HEK293 (cell line): Measurements from ENCODE around the gene HMGN2.

Experiments
- BCL11B ChIP-seq: fragments of 450-650 bp; formaldehyde crosslinking; IDR thresholded peaks from 2 replicates; pipeline ENCODE4 v1.5.1; 2016; ENCODE audit warnings: low read depth, missing biosample characterization, missing genetic modification characterization
- BCL6B ChIP-seq: fragments of 450-650 bp; formaldehyde crosslinking; IDR thresholded peaks from 2 replicates; pipeline ENCODE4 v1.5.1; 2017; ENCODE audit warnings: missing biosample characterization, missing genetic modification characterization
- ELK4 ChIP-seq: IDR thresholded peaks from 2 replicates; pipeline ENCODE4 v1.6.1; 2011; ENCODE audit warnings: mild to moderate bottlenecking, low read depth, low read length, borderline replicate concordance
- GLI2 ChIP-seq: fragments of 450-650 bp; formaldehyde crosslinking; IDR thresholded peaks from 2 replicates; pipeline ENCODE4; 2017; ENCODE audit warnings: missing biosample characterization, missing genetic modification characterization, low read depth, borderline replicate concordance
- HOXA7 ChIP-seq: sonication (generic); formaldehyde crosslinking; IDR thresholded peaks from 2 replicates; pipeline ENCODE4 v1.8.1; 2022; ENCODE audit warnings: missing genetic modification reagents, borderline replicate concordance
- HOXD13 ChIP-seq: sonication (generic); formaldehyde crosslinking; IDR thresholded peaks from 2 replicates; pipeline ENCODE4 v1.8.0; 2022; ENCODE audit warnings: missing genetic modification reagents, borderline replicate concordance
- PBX3 ChIP-seq: sonication (generic); formaldehyde crosslinking; IDR thresholded peaks from 2 replicates; pipeline ENCODE4 v1.8.1; 2022; ENCODE audit warnings: mild to moderate bottlenecking, moderate library complexity, missing genetic modification reagents
- PRDM6 ChIP-seq: fragments of 450-650 bp; formaldehyde crosslinking; IDR thresholded peaks from 2 replicates; pipeline ENCODE4 v1.5.1; 2017; ENCODE audit warnings: missing biosample characterization, missing genetic modification characterization
- SALL2 ChIP-seq: fragments of 450-650 bp; formaldehyde crosslinking; IDR thresholded peaks from 2 replicates; pipeline ENCODE4 v1.5.0; 2017; ENCODE audit warnings: missing biosample characterization, mild to moderate bottlenecking, missing genetic modification characterization, borderline replicate concordance
- SP3 ChIP-seq: fragments of 450-650 bp; formaldehyde crosslinking; IDR thresholded peaks from 2 replicates; pipeline ENCODE4 v1.5.1; 2016; ENCODE audit warnings: missing biosample characterization, missing genetic modification characterization
- ZBTB20 ChIP-seq: fragments of 450-650 bp; formaldehyde crosslinking; IDR thresholded peaks from 2 replicates; pipeline ENCODE4 v1.5.1; 2016; ENCODE audit warnings: missing biosample characterization, missing genetic modification characterization
- ZEB2 ChIP-seq: fragments of 450-650 bp; formaldehyde crosslinking; IDR thresholded peaks from 2 replicates; pipeline ENCODE4 v1.5.1; 2016; ENCODE audit warnings: missing biosample characterization, missing genetic modification characterization
- ZIC2 ChIP-seq: fragments of 450-650 bp; formaldehyde crosslinking; IDR thresholded peaks from 2 replicates; pipeline ENCODE4 v1.5.1; 2016; ENCODE audit warnings: missing biosample characterization, missing genetic modification characterization
- ZNF114 ChIP-seq: fragments of 450-650 bp; formaldehyde crosslinking; IDR thresholded peaks from 2 replicates; pipeline ENCODE4 v1.5.0; 2017; ENCODE audit warnings: missing biosample characterization, missing genetic modification characterization
- ZNF350 ChIP-seq: fragments of 450-650 bp; formaldehyde crosslinking; IDR thresholded peaks from 2 replicates; pipeline ENCODE4 v1.5.0; 2017; ENCODE audit warnings: missing biosample characterization, mild to moderate bottlenecking, missing genetic modification characterization
- ZNF362 ChIP-seq: fragments of 450-650 bp; formaldehyde crosslinking; IDR thresholded peaks from 2 replicates; pipeline ENCODE4 v1.5.1; 2016; ENCODE audit warnings: missing biosample characterization, missing genetic modification characterization
- ZNF426 ChIP-seq: fragments of 450-650 bp; formaldehyde crosslinking; IDR thresholded peaks from 2 replicates; pipeline ENCODE4 v1.5.1; 2017; ENCODE audit warnings: missing biosample characterization, missing genetic modification characterization, mild to moderate bottlenecking, inconsistent platforms, moderate library complexity
- ZNF518A ChIP-seq: fragments of 450-650 bp; formaldehyde crosslinking; conservative IDR thresholded peaks from 2 replicates; pipeline ENCODE4 v1.5.1; 2016; ENCODE audit warnings: low read depth, missing biosample characterization, missing genetic modification characterization
- ZNF530 ChIP-seq: fragments of 450-650 bp; formaldehyde crosslinking; IDR thresholded peaks from 2 replicates; pipeline ENCODE4 v1.5.1; 2016; ENCODE audit warnings: low read depth, missing biosample characterization, missing genetic modification characterization
- ZNF549 ChIP-seq: fragments of 450-650 bp; IDR thresholded peaks from 2 replicates; pipeline ENCODE4 v1.5.1; 2018; ENCODE audit warnings: missing biosample characterization, missing genetic modification characterization, mild to moderate bottlenecking, inconsistent platforms, moderate library complexity
- ZNF580 ChIP-seq: fragments of 450-650 bp; formaldehyde crosslinking; IDR thresholded peaks from 2 replicates; pipeline ENCODE4 v1.5.1; 2016; ENCODE audit warnings: missing biosample characterization, missing genetic modification characterization
- ZNF610 ChIP-seq: fragments of 450-650 bp; formaldehyde crosslinking; IDR thresholded peaks from 2 replicates; pipeline ENCODE4 v1.5.1; 2016; ENCODE audit warnings: missing biosample characterization, missing genetic modification characterization, borderline replicate concordance
- ZSCAN18 ChIP-seq: fragments of 450-650 bp; formaldehyde crosslinking; IDR thresholded peaks from 2 replicates; pipeline ENCODE4 v1.5.1; 2016; ENCODE audit warnings: missing biosample characterization, missing genetic modification characterization

Gene HMGN2

GRCh38 chr1:26431979-26432695 is 40.1 kb upstream of the HMGN2 start, which contains the start of gene DHDDS (continued):
- TF ChIP-seq ZNF518A (0 out of 2 replicates have a peak, but pooled peaks have one; percentile 23), SP3 (peak; percentile 98), ZSCAN18 (tag by site-specific recombination) (no peak), SALL2 (no peak), ZNF350 (tag by site-specific recombination) (no peak), ZNF549 (no peak), ZNF362 (tag by site-specific recombination) (no peak), ZBTB20 (tag by site-specific recombination) (peak; percentile 55; the same call in 1 of the 2 replicates), ZEB2 (tag by site-specific recombination) (peak; percentile 70; the same call in 1 of the 2 replicates), ZNF114 (tag by site-specific recombination) (no peak), BCL11B (tag by site-specific recombination) (no peak), ZIC2 (tag by site-specific recombination) (peak; percentile 82), GLI2 (tag by site-specific recombination) (no peak), HOXA7 (no peak), BCL6B (tag by site-specific recombination) (no peak), PBX3 (CRISPR knock-in tag) (no peak; the same call in 1 of the 2 replicates), ZNF530 (tag by site-specific recombination) (no peak), ELK4 (no peak; the same call in 1 of the 2 replicates), ZNF580 (peak; percentile 72), ZNF426 (tag by site-specific recombination) (no peak), ZNF610 (tag by site-specific recombination) (peak; percentile 87), PRDM6 (tag by site-specific recombination) (no peak), HOXD13 (CRISPR knock-in tag) (no peak)
- TF ChIP-seq, all 188 proteins: peak for 63
